GM13977 (cell line): ENCODE results near the gene NT5C3B.

Experiments
- DNase-seq: peaks from one replicate; pipeline ENCODE4 v3.0.0; 2012; ENCODE audit warnings: low spot score
- in situ Hi-C: fragments of 300-500 bp; cut with MboI; formaldehyde crosslinking; loops from one replicate; pipeline ENCODE4 v1.12.0; 2022; ENCODE audit warnings: low sequenced_read_pairs, low pct_unique_long_range_greater_than_20kb, mixed read lengths, inconsistent platforms; ENCODE audit not compliant: unreplicated experiment
- TF ChIP-seq, protein P1 (sequence below): IDR thresholded peaks from 2 replicates; pipeline ENCODE4 v1.5.1; 2012; ENCODE audit warnings: mild to moderate bottlenecking, control low read depth; ENCODE audit not compliant: insufficient read depth; ENCODE audit errors: extremely low read depth, missing control alignments

Gene NT5C3B

GRCh38 chr17:41870627-41871026 is 34.6 kb upstream of the NT5C3B start:
- TF ChIP-seq, protein P1, sequence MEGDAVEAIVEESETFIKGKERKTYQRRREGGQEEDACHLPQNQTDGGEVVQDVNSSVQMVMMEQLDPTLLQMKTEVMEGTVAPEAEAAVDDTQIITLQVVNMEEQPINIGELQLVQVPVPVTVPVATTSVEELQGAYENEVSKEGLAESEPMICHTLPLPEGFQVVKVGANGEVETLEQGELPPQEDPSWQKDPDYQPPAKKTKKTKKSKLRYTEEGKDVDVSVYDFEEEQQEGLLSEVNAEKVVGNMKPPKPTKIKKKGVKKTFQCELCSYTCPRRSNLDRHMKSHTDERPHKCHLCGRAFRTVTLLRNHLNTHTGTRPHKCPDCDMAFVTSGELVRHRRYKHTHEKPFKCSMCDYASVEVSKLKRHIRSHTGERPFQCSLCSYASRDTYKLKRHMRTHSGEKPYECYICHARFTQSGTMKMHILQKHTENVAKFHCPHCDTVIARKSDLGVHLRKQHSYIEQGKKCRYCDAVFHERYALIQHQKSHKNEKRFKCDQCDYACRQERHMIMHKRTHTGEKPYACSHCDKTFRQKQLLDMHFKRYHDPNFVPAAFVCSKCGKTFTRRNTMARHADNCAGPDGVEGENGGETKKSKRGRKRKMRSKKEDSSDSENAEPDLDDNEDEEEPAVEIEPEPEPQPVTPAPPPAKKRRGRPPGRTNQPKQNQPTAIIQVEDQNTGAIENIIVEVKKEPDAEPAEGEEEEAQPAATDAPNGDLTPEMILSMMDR = no peak
- in situ Hi-C loops = no loop called here
- DNase-seq = no peak

GRCh38 chr17:41870097-41870496 is 34.1 kb upstream of the NT5C3B start:
- TF ChIP-seq, protein P1 = no peak
- in situ Hi-C loops = no loop called here
- DNase-seq = no peak

DNA sequence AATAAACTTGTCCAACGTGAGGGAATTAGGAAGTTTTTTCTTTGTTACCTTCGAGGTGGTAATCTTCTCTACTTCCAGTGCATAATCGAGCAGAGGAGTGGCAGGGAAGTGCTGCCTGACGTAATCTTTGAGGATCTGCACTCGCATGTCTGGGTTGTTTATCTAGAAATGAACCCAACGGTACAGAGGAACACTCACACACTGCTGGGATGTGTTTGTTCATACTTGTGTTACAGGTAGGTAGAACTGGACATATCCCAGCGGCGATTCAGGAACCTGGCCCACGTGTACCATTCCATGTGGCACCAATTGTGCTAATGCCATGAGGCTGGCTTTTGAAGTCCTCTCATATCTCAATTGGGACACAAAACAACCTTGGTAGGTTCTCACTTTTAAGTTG is 33.4 kb upstream of the NT5C3B start:
- in situ Hi-C loops = no loop called here
- TF ChIP-seq, protein P1 = no peak
- DNase-seq = no peak

GRCh38 chr17:41868568-41868967 is 32.5 kb upstream of the NT5C3B start:
- in situ Hi-C loops = no loop called here
- TF ChIP-seq, protein P1 = no peak
- DNase-seq = no peak

DNA sequence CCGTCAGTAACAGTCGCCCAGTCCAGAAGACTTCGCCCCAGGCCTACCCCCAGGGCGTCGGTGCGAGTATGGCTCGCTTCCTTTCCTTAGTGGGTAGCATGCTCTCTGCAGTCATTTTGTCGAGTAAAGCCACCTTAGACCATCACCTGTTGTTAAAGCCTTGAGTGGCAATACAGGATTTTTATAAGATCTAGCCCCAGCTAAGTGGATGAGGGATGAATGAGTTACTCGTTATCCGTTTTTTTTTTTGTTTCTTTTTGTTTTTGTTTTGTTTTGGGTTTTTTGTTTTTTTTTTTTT is 29.5 kb upstream of the NT5C3B start:
- in situ Hi-C loops = no loop called here
- TF ChIP-seq, protein P1 = no peak
- DNase-seq = no peak

DNA sequence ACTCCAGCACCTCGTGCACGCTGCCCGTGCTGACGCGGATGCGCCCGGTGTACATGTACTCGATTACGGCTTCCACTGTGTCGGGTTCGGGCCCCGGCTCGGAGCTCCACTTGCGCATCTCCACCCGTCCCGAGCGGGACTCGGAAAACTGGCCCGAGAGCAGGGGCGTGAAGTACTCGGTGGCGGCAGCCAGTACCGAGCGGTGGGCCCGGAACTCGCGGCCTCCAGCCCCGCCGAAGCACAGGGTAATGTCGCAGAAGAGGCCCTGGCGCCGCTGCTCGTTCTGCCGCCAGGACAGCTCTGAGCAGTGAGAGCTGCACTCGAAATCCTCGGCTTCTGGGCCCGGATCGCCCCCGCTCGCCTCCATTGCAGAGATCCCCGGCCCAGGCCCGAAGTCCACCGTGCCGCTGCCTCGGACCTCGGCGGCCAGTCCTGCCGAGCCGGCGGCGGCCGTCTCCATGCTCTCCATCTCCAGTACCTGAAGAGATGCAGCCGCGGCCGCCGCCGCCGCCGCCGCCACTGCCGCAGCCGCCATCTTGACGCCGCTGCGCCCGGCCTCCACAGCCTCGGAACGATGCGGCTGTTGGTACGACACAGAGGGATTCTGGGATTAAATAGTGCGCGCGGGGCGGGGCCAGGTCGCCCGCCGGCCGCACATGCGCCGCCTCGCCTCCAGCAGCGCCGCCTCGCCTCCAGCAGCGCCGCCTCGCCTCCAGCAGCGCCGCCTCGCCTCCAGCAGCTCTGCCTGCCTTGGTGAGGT is 29.0 kb upstream of the NT5C3B start, which contains the start of gene KLHL11:
Gene KLHL11, minus strand, starts transcription at position 588 of the 760 bp plus-strand sequence. Its CDS starts 53 bp downstream, at position 535.
- peak; percentile 96 for DNase-seq
- TF ChIP-seq, protein P1 = no peak
- in situ Hi-C loops = no loop called here
